Mesendoderm (in vitro differentiated cells): ENCODE results near the gene GAST.

Source experiments
- DNase-seq: peaks from one replicate; pipeline ENCODE4 v3.0.0; 2013
- H2AK5ac ChIP-seq: 2 replicates; pipeline ENCODE4 v1.6.1; 2013; ENCODE audit warnings: low read length, inconsistent platforms
- H2BK120ac ChIP-seq: 2 replicates; pipeline ENCODE4 v1.6.1; 2013; ENCODE audit warnings: low read depth, mild to moderate bottlenecking, low read length, moderate library complexity, mixed read lengths
- H2BK15ac ChIP-seq: replicated peaks from 2 replicates; pipeline ENCODE4 v1.6.1; 2013; ENCODE audit warnings: low read depth, mild to moderate bottlenecking, moderate library complexity
- H2BK5ac ChIP-seq: 2 replicates; pipeline ENCODE4 v1.6.1; 2013; ENCODE audit warnings: low read length, inconsistent platforms
- H3K18ac ChIP-seq: 2 replicates; pipeline ENCODE4 v1.6.1; 2013; ENCODE audit warnings: mild to moderate bottlenecking, low read length, mixed read lengths
- H3K23ac ChIP-seq: one replicate; pipeline ENCODE4 v1.6.1; 2013; ENCODE audit warnings: low read length
- H3K27ac ChIP-seq: 2 replicates; pipeline ENCODE4 v1.5.1; 2013; ENCODE audit warnings: low read depth, mild to moderate bottlenecking, inconsistent platforms, low read length, moderate library complexity
- H3K27me3 ChIP-seq: 2 replicates; pipeline ENCODE4 v1.6.1; 2013; ENCODE audit warnings: low read length, control low read depth, mild to moderate bottlenecking, inconsistent platforms; ENCODE audit not compliant: insufficient read depth, poor library complexity
- H3K36me3 ChIP-seq: 2 replicates; pipeline ENCODE4 v1.6.1; 2013; ENCODE audit warnings: low read length, inconsistent platforms; ENCODE audit not compliant: control insufficient read depth, insufficient read depth
- H3K4ac ChIP-seq: one replicate; pipeline ENCODE4 v1.6.1; 2013; ENCODE audit warnings: low read depth, mild to moderate bottlenecking, low read length, moderate library complexity
- H3K4me1 ChIP-seq: 2 replicates; pipeline ENCODE4 v1.6.1; 2013; ENCODE audit warnings: low read depth, low read length, inconsistent platforms; ENCODE audit not compliant: control insufficient read depth
- H3K4me2 ChIP-seq: 2 replicates; pipeline ENCODE4 v1.6.1; 2013; ENCODE audit warnings: low read length
- H3K4me3 ChIP-seq: 2 replicates; pipeline ENCODE4 v1.5.1; 2013; ENCODE audit warnings: mild to moderate bottlenecking, low read length
- H3K56ac ChIP-seq: one replicate; pipeline ENCODE4 v1.6.1; 2013; ENCODE audit warnings: low read length
- H3K79me1 ChIP-seq: 2 replicates; pipeline ENCODE4 v1.6.1; 2013; ENCODE audit warnings: low read length, inconsistent platforms
- H3K79me2 ChIP-seq: 2 replicates; pipeline ENCODE4 v1.6.1; 2013; ENCODE audit warnings: mild to moderate bottlenecking, low read length; ENCODE audit not compliant: control insufficient read depth, insufficient read depth
- H3K9ac ChIP-seq: 2 replicates; pipeline ENCODE4 v1.6.1; 2013; ENCODE audit warnings: low read length, inconsistent platforms
- H4K5ac ChIP-seq: one replicate; pipeline ENCODE4 v1.6.1; 2013; ENCODE audit warnings: low read length
- H4K8ac ChIP-seq: one replicate; pipeline ENCODE4 v1.6.1; 2013; ENCODE audit warnings: low read depth, mild to moderate bottlenecking, control low read depth, low read length, moderate library complexity
- WGBS: extraction: QIAGEN DNeasy Blood & Tissue Kit; methylation state at CpG from one replicate; pipeline ENCODE4 v1.1.7; 2013; ENCODE audit warnings: low lambda C conversion rate, missing lambda C conversion rate; ENCODE audit not compliant: insufficient coverage; ENCODE audit errors: extremely low coverage; 5-methylcytosine and 5-hydroxymethylcytosine counted together

Gene GAST

DNA sequence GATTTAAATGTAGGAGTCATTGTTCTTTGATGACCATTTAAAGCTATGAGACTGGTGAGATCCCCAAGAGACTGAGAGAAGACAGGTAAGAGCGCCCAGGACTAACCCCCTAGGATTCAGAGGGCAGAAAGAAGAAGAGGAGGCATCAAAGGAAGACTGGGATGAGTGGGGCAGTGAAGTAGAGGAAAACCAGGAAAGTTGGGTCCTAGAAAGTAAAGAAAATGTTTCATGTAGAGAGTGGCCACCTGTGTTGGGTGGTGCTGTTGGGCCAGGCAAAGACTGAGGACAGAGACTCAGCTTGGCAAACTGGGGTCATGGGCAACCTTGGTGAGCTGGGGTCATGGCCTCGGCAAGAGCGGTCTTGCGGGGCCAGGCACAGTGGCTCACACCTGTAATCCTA, 23.6 kb downstream of the GAST start:
- no peak overlapping the region for H3K18ac ChIP-seq
- DNase-seq: no peak
- H2AK5ac ChIP-seq: no peak overlapping the region
- no peak overlapping the region for H3K56ac ChIP-seq
- no CpG with 5 or more reads among the region's 4 CpGs for WGBS
- H3K4me1 ChIP-seq: no peaks in the 10 kb centered on the region
- H4K5ac ChIP-seq: no peak overlapping the region
- H3K27me3 ChIP-seq: peaks cover 13% of the 10 kb centered on the region
- H3K36me3 ChIP-seq: no peaks in the 10 kb centered on the region
- no peak overlapping the region for H2BK15ac ChIP-seq
- H4K8ac ChIP-seq: no peak overlapping the region
- H2BK120ac ChIP-seq: no peak overlapping the region
- H3K4me2 ChIP-seq: no peak overlapping the region
- no peak overlapping the region for H3K9ac ChIP-seq
- no peak overlapping the region for H3K4me3 ChIP-seq
- no peak overlapping the region for H3K27ac ChIP-seq
- H3K4ac ChIP-seq: no peak overlapping the region
- no peak overlapping the region for H3K23ac ChIP-seq
- no peak overlapping the region for H2BK5ac ChIP-seq
- no peaks in the 10 kb centered on the region for H3K79me1 ChIP-seq
- no peaks in the 10 kb centered on the region for H3K79me2 ChIP-seq

- Histone ChIP-seq H3K4me3 (no peak overlapping the region), H4K5ac (no peak overlapping the region), H3K4ac (no peak overlapping the region), H3K79me1 (no peaks in the 10 kb centered on the region), H3K4me1 (no peaks in the 10 kb centered on the region), H2BK15ac (no peak overlapping the region), H3K79me2 (no peaks in the 10 kb centered on the region), H3K18ac (no peak overlapping the region), H3K23ac (no peak overlapping the region), H3K36me3 (no peaks in the 10 kb centered on the region), H3K27ac (no peak overlapping the region), H4K8ac (no peak overlapping the region), H2AK5ac (no peak overlapping the region), H3K4me2 (no peak overlapping the region), H3K56ac (no peak overlapping the region), H3K9ac (no peak overlapping the region), H3K27me3 (peaks cover 13% of the 10 kb centered on the region), H2BK120ac (no peak overlapping the region), H2BK5ac (no peak overlapping the region)
- WGBS: no CpG with 5 or more reads among the region's 17 CpGs
- DNase-seq: no peak
These were observed 25.0 kb downstream of the GAST start for GRCh38 chr17:41736983-41737679.

DNA sequence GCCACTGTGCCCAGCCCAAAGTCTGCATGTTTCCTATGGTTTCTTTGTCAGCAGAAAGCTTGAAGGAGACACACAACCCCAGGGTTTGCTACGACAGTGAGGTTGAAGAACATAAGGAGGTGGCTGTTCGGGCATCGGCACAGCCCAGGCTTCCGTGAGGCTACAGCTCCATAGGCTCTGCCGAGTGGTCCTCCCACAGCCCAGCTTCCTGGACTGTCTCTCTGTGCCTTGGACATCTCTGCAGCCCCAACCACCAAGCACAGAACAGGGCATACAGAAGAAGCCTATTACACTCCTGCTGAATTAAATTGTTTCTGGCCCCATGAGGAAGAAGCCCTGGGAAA, 25.5 kb downstream of the GAST start:
- Histone ChIP-seq H3K56ac (no peak overlapping the region), H3K9ac (no peak overlapping the region), H3K4me1 (no peaks in the 10 kb centered on the region), H3K27me3 (peaks cover 13% of the 10 kb centered on the region), H3K4me2 (no peak overlapping the region), H3K79me1 (no peaks in the 10 kb centered on the region), H2BK120ac (no peak overlapping the region), H3K27ac (no peak overlapping the region), H2AK5ac (no peak overlapping the region), H3K4ac (no peak overlapping the region), H4K5ac (no peak overlapping the region), H3K18ac (no peak overlapping the region), H3K4me3 (no peak overlapping the region), H3K36me3 (no peaks in the 10 kb centered on the region), H2BK15ac (no peak overlapping the region), H3K23ac (no peak overlapping the region), H3K79me2 (no peaks in the 10 kb centered on the region), H2BK5ac (no peak overlapping the region), H4K8ac (no peak overlapping the region)
- no peak for DNase-seq
- WGBS: no CpG with 5 or more reads among the region's 5 CpGs

- H3K18ac ChIP-seq: no peak overlapping the region
- peak overlapping the region; percentile 46 for H3K9ac ChIP-seq
- H3K79me2 ChIP-seq: no peaks in the 10 kb centered on the region
- no peak overlapping the region for H3K27ac ChIP-seq
- H3K79me1 ChIP-seq: no peaks in the 10 kb centered on the region
- H3K4me2 ChIP-seq: no peak overlapping the region
- peak overlapping the region; percentile 4 for H3K4ac ChIP-seq
- H4K8ac ChIP-seq: peak overlapping the region; percentile 77
- DNase-seq: peak; percentile 87
- no peaks in the 10 kb centered on the region for H3K36me3 ChIP-seq
- peak overlapping the region; percentile 91 for H4K5ac ChIP-seq
- peaks cover 12% of the 10 kb centered on the region for H3K27me3 ChIP-seq
- H2BK5ac ChIP-seq: peak overlapping the region; percentile 46
- H2AK5ac ChIP-seq: no peak overlapping the region
- WGBS: no CpG with 5 or more reads among the region's 10 CpGs
- H3K23ac ChIP-seq: no peak overlapping the region
- peak overlapping the region; percentile 24 for H2BK120ac ChIP-seq
- no peak overlapping the region for H3K4me3 ChIP-seq
- H2BK15ac ChIP-seq: no peak overlapping the region
- no peaks in the 10 kb centered on the region for H3K4me1 ChIP-seq
- peak overlapping the region; percentile 78 for H3K56ac ChIP-seq
These were observed 26.1 kb downstream of the GAST start for GRCh38 chr17:41738077-41738800.

DNA sequence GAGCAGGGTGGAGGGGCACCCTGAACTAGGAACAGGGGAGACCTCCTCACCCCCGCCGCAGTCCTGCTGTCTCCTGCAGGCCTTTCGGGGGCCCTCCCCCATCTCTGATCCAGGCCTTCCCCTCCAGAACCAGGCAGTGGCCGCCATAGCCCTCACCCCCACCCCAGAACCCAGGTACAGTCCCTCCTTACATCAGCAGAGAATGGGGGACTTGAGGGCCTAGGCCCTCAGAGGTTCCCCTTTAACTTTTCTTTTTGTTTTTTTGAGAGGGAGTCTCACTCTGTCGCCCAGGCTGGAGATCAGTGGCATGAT, 26.6 kb downstream of the GAST start:
- Histone ChIP-seq H4K8ac (peak overlapping the region; percentile 77), H2BK120ac (no peak overlapping the region), H4K5ac (no peak overlapping the region), H3K4me1 (no peaks in the 10 kb centered on the region), H3K23ac (no peak overlapping the region), H3K36me3 (no peaks in the 10 kb centered on the region), H3K79me1 (no peaks in the 10 kb centered on the region), H2AK5ac (no peak overlapping the region), H3K9ac (no peak overlapping the region), H3K56ac (peak overlapping the region; percentile 78), H2BK5ac (no peak overlapping the region), H3K27ac (no peak overlapping the region), H3K27me3 (peaks cover 10% of the 10 kb centered on the region), H3K4ac (peak overlapping the region; percentile 4), H3K79me2 (no peaks in the 10 kb centered on the region), H2BK15ac (no peak overlapping the region), H3K18ac (no peak overlapping the region), H3K4me2 (no peak overlapping the region), H3K4me3 (no peak overlapping the region)
- WGBS: no CpG with 5 or more reads among the region's 5 CpGs
- no peak for DNase-seq
